ENCODE data around the gene PLCB2.
A peak's percentile ranks its signal among the peaks of the same experiment; 100 is the strongest.

Gene PLCB2

DNA sequence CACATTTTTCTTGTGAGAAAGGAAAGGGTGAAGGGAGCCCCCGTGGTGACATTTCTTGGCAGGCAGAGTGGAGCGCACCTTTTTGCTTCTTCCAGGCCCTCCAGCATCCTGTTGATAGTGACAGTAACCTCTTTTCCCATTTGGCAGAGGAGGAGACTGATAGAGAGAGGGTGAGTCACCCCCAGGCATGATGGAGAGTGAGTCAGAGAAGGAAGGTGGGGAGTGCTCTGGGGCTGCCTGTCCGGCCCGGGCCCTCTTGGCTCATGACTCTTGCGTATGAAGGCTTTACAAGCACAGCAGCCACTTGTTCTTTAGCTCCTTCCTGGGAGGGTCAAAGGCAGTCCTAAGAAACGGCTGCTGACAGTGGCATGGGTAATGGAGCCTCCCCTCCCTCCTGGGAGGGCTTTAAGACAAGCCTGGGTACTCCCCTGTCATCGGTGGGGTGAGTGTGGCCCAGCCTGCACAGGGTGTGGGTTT, 40.9 kb downstream of the PLCB2 start:
- DNase-seq: no peak

DNA sequence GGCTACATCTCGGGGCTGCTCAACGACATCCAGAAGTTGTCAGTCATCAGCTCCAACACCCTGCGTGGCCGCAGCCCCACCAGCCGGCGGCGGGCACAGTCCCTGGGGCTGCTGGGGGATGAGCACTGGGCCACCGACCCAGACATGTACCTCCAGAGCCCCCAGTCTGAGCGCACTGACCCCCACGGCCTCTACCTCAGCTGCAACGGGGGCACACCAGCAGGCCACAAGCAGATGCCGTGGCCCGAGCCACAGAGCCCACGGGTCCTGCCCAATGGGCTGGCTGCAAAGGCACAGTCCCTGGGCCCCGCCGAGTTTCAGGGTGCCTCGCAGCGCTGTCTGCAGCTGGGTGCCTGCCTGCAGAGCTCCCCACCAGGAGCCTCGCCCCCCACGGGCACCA, 41.9 kb downstream of the PLCB2 start:
- no peak for DNase-seq

DNA sequence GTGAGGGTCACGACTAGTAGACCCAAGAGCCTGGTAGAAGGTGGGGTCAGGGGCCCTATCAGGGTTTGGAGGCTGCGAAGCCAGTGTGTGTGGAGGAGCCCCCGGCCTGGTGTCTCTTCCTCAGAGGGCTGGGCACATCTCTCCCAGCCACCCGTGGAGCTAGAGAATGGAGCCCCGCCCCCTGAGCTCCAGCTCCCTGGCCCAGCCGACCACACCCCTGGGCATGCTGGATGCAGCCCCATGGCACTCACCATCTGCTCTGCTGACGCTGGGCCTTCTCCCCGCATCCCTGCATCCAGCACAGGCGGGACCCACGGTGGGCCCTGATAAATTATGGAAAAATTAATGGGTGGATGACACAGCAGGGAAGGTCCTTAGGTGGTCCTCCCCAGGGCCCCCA, 42.4 kb downstream of the PLCB2 start:
- no peak for DNase-seq

DNA sequence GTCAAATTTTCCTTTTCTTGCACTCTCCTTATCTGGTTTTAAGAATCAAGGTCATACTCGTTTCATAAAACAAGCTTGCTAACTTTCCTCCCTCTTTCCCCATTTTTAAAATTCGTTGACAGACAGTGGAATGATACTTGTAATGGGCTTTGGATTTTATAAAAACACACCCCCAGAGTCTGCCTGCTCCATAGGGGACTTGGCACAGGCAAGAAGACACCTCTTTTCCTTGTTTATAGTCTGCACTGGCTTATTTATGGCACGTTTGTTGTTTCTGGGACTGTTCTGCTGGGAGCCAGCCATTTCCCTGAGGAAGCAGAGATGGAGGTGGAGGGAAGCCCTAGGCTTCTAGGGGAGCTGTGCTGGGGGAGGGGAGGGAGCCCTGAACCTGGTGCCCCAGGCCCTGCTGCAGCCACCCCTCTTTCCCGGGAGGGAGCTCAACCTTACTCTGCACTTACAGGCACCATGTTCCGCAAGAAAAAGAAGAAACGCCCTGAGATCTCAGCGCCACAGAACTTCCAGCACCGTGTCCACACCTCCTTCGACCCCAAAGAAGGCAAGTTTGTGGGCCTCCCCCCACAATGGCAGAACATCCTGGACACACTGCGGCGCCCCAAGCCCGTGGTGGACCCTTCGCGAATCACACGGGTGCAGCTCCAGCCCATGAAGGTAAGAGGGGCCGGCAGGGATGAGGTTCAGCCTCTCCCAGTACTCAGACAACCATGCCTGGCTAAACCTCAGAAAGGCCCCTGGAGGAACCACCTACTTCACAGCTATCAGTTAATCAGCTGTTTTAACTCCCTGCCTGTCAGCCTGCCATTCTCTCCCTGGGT, 43.2 kb downstream of the PLCB2 start:
- no peak for DNase-seq

DNA sequence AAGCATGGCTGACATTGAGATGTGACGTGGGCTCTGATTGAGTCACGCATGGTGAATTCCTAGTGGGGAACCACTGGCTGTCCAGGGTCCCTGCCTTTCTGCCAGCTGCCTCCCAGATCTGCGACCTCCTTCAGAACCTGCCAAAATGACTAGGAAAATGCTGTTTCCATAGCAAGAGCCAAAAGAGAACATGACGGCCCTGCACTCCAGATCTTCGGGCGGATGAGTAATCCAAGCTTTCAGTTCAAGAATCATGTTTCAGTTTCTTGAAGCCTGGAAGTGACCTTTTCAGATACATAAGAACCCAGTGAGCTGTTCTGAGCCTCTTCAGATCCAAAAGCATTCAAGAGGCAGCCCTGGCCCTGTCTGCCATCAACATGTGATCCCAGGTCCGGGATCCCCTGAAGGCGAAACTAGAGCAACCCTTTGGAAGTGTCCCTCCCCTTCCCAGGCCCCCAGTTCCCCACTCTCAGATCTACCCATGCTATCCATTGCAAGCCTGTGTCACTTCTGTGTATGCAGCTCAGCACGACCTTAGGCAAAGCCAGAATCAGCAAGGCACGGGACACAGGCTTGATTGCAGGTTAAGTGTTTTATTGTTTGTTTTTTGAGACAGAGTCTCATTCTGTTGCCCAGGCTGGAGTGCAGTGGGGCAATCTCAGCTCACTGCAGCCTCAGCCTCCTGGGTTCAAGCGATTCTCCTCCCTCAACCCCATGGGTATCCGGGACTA, 44.5 kb downstream of the PLCB2 start:
- DNase-seq: no peak

DNA sequence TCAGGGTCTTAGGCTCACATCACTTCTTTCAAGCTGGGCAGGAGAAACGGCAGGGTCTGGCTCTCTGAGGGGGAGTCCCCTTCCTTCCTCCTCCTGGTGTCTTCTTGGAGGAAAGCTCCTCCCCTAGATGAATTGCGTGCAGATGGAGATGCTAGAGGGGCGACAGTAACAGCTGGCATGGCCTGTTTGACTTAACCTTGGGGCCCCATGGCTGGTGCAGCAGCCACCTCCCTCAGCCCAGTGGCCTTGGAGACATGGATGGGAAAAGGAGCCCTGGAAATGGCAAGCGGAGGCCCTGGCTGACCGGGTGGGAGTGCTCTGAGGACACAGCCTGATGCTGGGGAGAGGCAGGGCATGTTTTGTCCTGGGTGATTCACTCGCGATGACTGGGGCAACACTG, 48.7 kb downstream of the PLCB2 start:
- DNase-seq: no peak

DNA sequence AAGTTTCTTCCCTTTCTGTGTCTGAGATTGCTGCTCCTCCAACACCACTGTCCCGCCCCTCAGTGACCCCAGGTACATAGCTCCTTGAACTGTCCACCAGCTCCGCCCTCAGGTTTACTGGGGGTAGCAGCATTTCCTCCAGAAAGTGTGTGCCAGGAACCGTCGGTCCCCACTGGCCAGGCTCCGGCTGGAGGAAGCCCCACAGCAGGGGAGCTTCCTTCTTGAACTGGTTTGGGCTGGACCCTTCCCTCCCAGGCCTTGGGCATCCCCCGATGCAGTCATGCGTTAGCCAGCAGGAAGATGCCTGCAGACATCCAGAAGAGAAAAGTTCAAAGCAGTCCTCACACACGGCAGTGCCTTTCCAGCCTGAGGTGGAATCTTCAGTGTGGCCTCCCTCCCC, 49.2 kb downstream of the PLCB2 start:
- no peak for DNase-seq

DNA sequence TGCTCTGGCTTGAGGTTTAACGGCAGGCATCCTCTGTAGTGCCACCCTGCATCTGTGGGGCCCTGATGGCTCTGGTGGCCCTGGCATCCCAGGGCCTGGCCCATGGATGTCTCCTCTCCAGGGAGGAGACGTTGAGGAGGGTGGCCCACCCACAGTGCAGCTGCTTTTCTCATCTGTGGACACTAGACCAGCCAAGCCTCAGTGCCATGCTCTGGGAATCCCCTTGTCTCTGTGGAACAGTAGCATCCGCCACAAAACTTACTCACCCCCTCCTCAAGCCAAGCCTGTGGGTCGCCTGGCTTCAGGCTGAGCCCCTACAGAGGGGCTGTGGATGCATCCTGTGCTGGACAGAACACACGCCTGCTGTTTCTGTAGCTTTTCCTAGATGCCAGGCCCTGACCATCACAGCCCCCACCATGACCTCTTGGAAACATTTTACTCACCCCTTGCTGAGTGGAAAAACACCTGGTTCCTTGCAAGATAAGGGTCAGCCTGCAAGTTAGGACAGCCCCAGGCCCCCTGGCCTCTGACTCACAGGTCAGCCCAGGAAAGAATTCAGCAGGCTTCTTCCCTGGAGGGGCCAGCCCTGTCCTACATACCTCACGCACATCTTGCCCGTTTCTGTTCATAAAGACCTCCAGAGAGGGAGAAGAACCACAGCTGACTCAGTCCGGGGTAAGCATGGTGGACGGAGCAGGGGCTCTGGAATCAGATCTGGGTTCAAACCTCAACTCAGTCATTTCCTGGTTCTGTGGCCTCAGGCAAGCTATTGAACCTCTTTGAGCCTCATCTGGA, 49.9 kb downstream of the PLCB2 start:
- no peak for DNase-seq

DNA sequence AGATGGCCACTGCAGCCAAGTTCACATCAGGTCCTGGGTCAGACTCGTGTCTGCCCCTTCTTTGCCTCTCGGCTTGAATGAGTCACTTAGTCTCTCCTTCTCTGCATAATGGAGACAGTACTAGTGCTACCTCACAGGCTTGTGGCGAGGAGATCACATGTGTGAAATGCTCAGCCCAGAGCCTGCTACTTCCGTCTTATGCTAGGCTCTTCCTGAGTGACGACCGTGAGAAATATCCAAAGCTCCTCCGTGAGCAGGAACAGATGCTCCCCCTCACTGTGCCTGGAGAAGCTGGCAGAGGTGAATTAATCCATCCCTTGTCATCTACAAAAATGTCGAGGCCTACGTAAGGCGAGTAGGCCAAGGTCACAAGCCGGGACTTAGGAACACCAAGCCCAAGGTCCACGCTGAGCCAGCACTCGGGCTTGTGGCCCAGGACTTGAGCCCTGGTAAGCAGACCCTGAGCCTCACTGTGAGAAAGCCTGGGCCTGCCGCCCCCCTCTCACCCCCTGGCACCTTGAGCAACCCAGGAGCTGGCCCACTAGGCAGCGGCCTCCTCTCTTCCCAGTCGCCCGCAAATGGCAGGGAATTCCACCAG, 51.0 kb downstream of the PLCB2 start:
- no peak for DNase-seq

DNA sequence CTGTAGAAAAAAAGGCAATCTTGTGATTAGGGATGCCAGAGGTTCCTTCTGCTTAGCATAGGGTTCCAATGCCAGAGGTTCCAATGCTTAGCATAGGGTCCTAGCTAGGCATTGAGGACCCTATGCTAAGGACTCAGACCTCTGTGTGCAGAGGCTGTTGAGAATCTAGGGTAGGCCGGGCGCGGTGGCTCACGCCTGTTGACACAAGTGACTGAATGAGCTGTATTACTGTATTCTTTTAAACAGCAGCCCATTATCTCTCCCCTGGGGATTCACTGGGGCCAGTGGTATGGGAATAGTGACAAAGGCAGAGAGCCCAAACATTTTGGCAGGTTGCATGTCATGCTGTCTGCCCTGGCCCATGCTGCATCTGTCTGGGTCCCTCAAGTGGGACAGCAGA, 52.7 kb downstream of the PLCB2 start:
- peak; percentile 35 for DNase-seq

DNA sequence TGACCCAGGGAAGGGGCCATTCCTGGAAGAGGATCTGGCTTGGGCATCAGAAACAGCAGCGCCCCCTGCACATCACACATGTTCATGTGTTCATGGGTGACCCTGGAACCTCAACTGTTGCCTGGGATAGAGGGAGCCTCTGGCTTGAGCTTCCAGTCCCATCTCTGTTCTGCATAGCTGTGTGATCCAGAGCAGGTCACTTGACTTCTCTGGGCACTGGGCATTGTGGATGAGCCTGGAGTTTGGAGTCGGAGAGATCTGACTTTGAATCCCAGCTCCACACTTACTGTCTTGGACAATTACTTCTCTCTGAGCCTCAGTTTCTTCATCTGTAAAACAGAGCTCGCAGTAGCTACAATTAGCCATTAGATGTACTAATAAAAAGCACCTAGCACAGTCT, 53.3 kb downstream of the PLCB2 start:
- DNase-seq: no peak

DNA sequence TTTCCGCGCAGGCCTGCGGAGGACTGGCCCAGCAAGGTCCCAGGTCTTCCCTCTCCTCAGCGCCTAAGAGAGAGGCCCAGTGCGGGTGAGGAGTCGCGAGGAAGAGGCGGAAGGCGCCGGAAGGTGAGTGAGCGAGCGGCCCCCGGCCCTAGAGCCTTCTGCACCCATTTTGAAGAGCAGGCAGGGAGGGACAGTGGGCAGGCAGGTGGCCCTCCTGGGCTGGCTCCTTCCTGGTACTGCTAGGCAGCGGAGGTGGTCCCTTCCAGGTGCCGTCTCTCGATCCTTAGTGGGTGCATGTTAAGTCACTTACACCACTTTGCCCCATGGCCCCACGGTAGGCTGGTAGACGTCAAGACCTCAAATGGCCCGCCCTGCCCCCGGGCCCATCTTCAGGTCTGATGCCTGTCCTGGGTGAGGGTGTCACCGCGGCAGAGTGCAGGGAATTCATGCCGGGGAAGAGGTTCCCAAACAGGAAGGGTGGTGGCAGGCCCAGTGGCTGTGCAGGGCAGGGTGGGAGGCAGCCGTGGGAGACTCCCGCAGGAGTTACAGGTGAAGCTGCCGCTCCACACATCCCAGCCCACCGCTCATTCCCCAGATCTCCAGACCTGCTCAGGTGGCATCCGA, 54.5 kb downstream of the PLCB2 start:
- no peak for DNase-seq

DNA sequence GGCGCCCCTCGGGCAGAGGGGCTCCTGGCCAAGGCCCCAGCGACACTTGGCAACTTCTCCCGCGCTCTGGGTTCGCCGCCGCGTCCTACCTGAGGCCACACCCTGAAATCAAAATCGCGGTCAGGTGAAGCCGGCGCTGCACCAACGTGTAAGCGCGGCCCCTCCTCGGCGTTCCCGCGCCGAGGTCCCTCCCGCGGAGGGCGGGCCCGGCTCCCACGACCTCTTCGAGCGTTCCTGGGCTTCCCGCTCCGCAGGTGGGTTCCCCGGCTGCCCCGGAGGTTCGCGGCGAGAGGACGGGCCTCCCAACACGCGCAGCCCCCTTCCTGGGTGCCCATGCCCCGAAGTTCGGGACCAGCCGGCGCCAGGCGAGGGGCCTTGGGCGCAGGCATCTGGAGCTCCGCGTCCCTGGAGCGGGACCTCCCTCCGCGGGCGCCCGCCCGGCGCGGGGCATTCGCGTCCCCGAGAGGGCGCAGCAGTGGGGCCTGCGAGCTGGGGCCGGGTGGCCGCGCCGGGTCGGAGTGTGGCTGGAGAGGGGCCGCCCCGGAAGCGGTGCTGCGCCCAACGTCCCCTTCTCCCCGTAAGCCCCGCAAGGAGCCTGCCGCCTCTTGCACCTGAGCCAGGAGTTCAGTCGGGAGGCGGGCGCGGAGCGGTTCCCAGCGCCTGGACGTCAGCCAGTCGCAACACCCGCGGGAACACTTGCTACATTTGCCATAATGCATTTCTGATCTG, 55.1 kb downstream of the PLCB2 start:
- DNase-seq: no peak

DNA sequence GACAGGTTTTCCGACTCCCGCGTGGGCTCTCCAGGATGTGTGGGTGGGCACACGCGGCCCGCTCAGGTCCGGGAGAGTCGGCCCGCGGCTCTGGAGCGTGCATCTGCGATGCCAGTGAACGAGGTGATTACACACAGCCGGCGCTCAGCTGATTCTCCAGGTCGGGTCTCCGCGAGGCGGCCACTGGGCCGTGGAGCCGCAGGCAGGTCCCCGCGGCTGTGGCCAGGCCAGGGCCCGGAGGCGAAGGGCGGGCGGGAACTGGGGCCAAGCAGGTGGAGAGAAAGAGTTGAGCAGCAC, 55.6 kb downstream of the PLCB2 start:
- DNase-seq: no peak

DNA sequence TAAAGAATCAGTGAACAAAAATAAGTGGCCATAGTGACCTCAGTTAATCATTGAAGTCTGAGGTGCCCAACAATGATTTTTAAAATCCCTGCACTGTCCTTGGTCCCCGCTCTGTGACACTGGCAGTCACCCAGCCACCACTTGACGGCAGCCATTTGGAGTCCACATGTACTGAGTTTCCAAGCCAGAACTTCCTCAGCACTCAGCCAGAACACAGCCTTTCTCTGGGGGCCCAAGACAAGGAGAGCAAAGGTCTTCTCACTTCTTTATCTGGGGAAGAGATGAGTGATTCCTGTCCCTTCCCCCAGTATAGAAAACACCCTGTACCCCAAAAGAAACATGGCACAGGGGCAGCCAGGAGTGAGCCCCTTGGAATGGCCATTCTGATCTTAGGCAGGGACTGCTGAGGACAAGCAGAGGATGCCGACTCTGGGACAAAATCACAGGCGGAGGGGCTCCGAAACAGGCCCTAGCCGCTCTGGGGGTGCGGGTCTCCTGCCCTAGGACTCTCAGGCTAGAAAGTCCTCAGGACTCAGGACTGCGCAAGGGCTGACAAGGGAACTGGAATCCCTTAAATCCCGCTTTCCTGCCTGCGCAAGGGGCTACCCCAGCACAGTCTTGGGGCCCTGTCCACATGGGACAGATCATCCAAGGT, 56.1 kb downstream of the PLCB2 start:
- DNase-seq: no peak

DNA sequence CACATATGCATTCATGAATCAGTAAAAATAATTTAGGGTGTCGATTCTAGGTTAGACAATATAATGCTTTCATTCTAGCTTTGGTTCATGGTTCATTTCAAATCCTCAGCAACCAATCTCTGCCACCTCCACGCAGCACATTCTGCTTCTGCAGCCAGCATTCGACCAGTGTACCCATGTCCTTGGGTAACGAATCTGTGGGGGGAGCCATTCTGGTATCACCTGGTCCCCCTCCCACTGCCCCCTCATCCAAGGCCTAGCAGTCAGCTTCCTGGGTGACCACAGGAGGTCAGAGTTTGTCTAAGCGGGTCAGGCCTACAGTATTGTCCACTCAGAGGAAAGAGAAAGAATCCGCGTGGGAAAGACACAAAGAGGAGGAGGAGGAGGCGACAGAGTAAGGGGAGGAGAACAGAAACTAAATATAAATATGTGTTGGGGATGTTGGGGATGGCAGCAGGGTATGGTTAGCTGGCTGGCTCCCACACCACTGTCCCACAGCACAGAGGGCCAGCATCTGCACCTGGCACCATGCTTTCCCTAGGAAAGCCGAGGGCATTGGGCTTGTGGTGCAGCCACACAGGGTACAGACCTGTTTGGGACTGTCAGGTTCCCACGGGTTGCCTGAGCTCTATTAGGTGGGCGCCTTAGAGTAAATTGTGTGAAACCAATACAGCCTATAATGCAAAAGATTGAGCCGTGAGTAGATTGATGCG, 56.8 kb downstream of the PLCB2 start:
- no peak for DNase-seq

DNA sequence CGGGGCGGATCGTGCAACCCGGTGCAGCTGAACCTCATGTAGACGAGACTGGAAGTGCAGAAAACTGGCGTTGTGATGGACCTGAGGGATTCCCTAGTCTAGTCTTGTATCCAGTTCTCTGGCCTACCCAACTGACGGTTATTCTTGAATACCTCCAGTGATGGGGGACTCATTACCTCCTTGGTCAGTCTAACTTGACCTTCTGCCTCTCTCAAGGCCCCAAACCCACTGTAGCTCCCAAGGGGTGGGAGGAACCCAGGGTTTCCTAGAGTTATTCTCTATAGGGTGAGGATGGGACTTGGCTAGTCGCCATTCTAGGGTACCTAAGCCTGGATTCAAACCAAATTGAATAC, 57.5 kb downstream of the PLCB2 start:
- no peak for DNase-seq

DNA sequence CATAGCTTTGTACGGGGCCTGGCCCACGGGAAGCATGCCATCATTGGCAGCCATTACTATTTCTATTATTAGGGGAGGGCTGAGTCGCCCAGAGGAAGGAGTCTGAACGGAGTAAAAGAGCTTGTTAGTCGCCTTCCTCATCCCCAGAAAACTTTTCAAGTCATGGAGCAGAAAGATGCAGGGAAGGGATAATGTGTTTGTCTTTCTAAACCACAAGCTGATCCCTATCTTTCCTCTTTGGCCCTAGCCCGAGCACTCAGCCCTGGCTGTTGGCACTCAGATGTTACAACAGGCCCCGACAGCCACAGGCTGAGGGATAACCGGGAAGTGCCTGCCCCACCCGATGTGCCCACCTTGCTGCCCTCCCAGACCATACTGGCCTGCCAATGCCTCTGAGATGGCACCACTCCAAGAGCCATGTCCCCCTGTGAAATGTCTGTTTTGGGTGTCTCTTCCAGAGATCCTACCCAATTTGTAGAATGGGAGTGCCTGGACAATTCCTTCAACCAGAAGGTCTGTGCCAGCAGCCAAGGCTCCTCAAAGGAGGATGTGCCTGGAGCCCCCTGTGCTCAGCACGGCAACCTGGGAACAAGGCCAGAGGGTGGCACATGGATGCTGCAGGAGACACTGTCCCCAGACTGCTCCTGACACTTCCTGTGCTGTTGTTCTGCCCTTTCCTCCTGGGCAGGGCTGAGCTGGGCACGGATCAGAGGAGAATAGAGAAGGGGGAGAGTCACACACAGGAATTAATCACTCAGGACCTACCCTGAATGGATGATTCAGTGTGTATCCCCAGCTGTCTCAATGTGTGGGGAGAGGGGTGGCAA, 58.0 kb downstream of the PLCB2 start:
- DNase-seq: no peak

DNA sequence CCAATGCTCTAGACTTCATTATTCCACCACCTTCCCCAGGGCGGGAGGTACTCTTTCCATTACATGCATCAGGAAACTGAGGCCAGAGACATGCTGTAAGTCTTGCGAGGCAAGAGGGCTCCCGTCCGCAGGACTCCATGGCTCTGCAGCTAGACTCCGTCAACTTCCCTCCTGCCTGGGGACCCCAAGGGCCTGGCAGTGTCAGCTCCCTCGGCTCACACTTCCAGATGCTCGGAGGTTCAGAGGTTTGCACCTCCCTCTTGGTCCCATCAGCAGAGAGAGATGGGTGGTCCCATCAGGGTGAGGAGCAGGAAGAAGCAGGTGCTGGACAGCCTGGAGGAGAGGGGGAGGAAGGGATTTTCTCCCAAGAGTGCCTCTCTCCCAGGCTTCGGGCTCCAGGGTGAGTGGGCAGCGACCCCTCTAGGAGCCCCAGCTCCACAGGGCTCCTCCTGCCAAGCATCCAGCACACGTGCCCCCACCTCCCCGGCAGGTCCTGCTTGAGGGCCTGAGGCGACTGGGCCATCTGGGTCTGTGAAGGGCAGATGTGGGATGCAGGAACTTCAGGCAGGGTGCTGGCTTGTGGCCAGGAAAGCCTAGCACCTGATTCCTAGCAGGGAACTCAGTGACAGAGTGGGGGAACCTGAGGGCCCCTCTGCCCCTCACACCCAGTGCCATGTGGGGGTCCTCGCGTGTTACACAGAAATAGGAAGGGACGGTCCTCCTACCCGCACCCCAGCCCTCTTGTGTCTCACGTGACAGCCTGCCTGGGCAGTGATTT, 59.5 kb downstream of the PLCB2 start:
- no peak for DNase-seq
